GM06990 (cell line): ENCODE results near the gene VNN1.
"Not testable (repeated sequence)": the region's sequence is repeated elsewhere in the genome, so short reads cannot be mapped to it uniquely, and the experiment has no call there.

Source experiments
- DNase-seq: peaks from one replicate; pipeline ENCODE4 v3.0.0-alpha.2; 2011; ENCODE audit not compliant: insufficient read length; ENCODE audit errors: extremely low read depth
- H3K27me3 ChIP-seq: replicated peaks from 2 replicates; pipeline ENCODE4 v1.6.0; 2011; ENCODE audit warnings: low read length; ENCODE audit not compliant: control insufficient read depth, insufficient read depth
- H3K36me3 ChIP-seq: 2 replicates; pipeline ENCODE4 v1.5.1; 2011; ENCODE audit warnings: low read length; ENCODE audit not compliant: control insufficient read depth, insufficient read depth
- H3K4me3 ChIP-seq: replicated peaks from 2 replicates; pipeline ENCODE4 v1.5.1; 2011; ENCODE audit warnings: low read depth, mild to moderate bottlenecking, control low read depth, low read length
- TF ChIP-seq, protein P1 (sequence below): IDR thresholded peaks from 2 replicates; pipeline ENCODE4 v1.5.1; 2011; ENCODE audit warnings: low read length, control low read depth, mild to moderate bottlenecking, inconsistent platforms; ENCODE audit not compliant: insufficient read depth, poor library complexity, severe bottlenecking

VNN1 gene

GRCh38 chr6:132683543-132683942 lies 30.3 kb downstream of the VNN1 start:
- Histone ChIP-seq H3K27me3 (no peaks in the 10 kb centered on the region), H3K36me3 (no peaks in the 10 kb centered on the region), H3K4me3 (no peak overlapping the region)
- TF ChIP-seq, protein P1, sequence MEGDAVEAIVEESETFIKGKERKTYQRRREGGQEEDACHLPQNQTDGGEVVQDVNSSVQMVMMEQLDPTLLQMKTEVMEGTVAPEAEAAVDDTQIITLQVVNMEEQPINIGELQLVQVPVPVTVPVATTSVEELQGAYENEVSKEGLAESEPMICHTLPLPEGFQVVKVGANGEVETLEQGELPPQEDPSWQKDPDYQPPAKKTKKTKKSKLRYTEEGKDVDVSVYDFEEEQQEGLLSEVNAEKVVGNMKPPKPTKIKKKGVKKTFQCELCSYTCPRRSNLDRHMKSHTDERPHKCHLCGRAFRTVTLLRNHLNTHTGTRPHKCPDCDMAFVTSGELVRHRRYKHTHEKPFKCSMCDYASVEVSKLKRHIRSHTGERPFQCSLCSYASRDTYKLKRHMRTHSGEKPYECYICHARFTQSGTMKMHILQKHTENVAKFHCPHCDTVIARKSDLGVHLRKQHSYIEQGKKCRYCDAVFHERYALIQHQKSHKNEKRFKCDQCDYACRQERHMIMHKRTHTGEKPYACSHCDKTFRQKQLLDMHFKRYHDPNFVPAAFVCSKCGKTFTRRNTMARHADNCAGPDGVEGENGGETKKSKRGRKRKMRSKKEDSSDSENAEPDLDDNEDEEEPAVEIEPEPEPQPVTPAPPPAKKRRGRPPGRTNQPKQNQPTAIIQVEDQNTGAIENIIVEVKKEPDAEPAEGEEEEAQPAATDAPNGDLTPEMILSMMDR: no peak
- no peak for DNase-seq

DNA sequence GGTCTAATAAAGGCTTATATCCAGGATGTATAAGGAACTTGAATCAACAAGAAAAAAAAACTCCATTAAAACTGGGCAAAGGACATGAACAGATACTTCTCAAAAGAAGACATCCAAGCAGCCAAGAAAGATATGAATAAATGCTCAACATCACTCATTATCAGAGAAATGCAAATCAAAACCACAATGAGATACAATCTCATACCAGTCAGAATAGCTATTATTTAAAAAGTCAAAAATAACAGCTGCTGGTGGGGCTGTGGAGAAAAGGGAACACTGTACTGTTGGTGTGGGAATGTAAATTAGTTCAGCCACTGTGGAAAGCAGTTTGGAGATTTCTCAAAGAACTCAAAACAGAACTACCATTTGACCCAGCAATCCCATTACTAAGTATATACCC lies 34.8 kb downstream of the VNN1 start:
- not testable (repeated sequence) for H3K4me3 ChIP-seq, H3K36me3 ChIP-seq, DNase-seq, H3K27me3 ChIP-seq

GRCh38 chr6:132675749-132676148 lies 38.1 kb downstream of the VNN1 start:
- H3K4me3 ChIP-seq: no peak overlapping the region
- no peaks in the 10 kb centered on the region for H3K36me3 ChIP-seq
- 0 out of 2 replicates have a peak, but pooled peaks cover 1% of the 10 kb centered on the region for H3K27me3 ChIP-seq
- DNase-seq: no peak
- TF ChIP-seq, protein P1: no peak

DNA sequence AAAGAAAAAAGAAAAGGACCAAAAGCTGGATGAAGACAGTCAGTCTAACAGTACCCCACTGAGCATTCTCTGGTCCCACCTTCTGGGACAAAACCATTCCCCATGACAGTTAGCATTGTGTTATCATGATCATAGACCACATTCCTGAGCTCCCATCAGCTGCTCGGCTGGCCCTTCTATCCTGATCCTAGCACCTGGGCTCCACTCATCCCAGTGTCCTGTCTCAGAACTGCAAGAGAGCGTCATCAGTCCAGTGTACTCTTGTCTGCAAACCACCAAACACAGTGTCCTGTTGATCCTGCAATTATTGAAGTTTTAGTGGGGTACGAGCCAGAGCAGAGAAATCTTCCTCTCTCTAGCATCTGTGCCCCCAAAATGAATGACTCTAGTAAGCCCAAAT lies 38.9 kb downstream of the VNN1 start:
- Histone ChIP-seq H3K27me3 (0 out of 2 replicates have a peak, but pooled peaks cover 1% of the 10 kb centered on the region), H3K36me3 (no peaks in the 10 kb centered on the region), H3K4me3 (no peak overlapping the region)
- TF ChIP-seq, protein P1: no peak
- no peak for DNase-seq

DNA sequence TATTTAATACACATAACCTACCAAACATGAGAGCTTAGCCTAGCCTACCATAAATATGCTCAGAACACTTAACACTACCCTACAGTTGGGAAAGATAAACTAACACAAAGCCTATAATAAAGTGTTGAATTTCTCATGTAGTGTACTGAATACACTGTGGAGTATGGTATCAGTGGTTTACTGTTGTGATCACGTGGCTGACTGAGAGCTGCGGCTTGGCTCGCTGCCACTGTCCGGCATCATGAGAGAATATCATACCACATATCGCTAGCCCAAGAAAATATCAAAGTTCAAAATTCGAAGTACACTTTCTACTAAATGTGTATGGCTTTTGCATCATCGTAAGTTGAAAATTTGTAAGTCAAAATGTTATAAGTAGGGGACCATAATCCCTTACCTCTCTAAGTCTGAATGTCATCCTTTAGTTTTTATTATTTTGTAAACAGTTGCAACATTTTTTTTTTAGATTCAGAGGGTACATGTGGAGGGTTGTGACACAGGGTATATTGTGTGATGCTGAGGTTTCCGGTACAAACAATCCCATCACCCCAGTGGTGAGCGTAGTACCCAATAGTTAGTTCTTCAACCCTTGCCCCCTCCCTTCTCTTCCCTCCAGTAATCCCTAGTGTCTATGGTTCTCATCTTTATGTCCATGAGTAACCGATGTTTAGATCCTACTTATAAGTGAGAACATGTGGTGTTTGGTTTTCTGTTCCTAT lies 40.3 kb downstream of the VNN1 start:
- TF ChIP-seq, protein P1: no peak

GRCh38 chr6:132671295-132671694 lies 42.6 kb downstream of the VNN1 start:
- no peak for DNase-seq
- H3K4me3 ChIP-seq: no peak overlapping the region
- TF ChIP-seq, protein P1: no peak
- no peaks in the 10 kb centered on the region for H3K36me3 ChIP-seq
- H3K27me3 ChIP-seq: 0 out of 2 replicates have a peak, but pooled peaks cover 1% of the 10 kb centered on the region

More for the DNA sequence above, 40.3 kb downstream of the VNN1 start:
- DNase-seq: no peak
- no peaks in the 10 kb centered on the region for H3K36me3 ChIP-seq
- H3K27me3 ChIP-seq: 0 out of 2 replicates have a peak, but pooled peaks cover 1% of the 10 kb centered on the region
- no peak overlapping the region for H3K4me3 ChIP-seq
